AML-193 (cell line): Measurements from ENCODE around the gene FGF12.
A peak's percentile ranks its signal among the peaks of the same experiment; 100 is the strongest.
"Not testable (repeated sequence)": the region's sequence is repeated elsewhere in the genome, so short reads cannot be mapped to it uniquely, and the experiment has no call there.

Source experiments
- DNase-seq, 2 experiments: peaks; one replicate each; lab custom pipeline; 2025; lab: John Stamatoyannopoulos, UW

Gene FGF12

DNA sequence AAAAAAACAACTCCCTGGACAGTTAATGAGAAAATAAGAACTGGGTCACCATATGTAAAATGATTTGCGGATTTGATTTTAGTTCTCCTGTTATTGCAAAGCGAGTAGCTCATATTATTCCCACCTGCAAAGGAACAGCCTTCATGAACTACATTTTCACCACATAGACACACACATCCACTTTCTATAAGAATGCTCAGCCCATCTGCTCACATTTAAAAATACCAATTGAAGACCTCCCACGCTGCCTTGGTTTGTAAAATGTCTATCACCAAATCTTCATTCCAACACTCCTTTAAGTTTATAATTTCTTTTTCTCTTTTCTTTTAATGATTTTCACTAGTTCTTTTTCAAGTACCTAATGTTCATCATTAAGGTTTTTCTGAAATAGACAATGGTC is 148.6 kb downstream of the FGF12 start:
- no peak for DNase-seq

- DNase-seq: no peak
Observed at GRCh38 chr3:192577811-192578210, 149.5 kb downstream of the FGF12 start.

- DNase-seq: no peak
Observed at GRCh38 chr3:192577271-192577670, 150.1 kb downstream of the FGF12 start.

GRCh38 chr3:192576704-192577103 is 150.6 kb downstream of the FGF12 start:
- DNase-seq: not testable (repeated sequence)

DNA sequence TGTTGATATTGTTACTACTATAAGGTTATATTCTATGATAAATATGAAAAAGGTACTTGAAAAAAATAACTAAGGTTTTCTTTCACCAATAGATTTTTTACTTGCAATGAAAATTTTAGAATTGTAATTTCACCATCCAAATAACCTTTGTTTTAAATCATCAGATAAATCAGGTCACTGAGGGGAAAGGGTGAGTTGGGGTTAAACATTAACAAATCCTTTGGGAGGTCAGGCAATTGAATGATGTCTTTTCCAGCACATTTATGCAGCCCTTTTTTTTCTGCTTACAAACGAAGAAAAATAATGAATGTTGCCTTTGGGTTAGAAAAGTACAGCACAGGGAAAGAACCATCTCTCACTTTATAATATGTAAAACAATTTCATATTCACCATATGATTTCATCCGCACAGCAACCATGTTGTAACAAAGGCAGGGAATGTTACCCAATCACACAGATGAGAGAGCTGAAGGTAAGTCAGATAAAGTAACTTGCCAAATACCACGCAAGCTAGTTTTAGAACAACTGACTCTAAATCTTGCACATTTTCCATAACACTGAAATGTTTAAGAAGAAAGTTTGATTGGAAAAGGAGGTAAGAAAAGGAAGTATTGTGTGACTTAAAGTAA is 151.3 kb downstream of the FGF12 start:
- no peak for DNase-seq

GRCh38 chr3:192573240-192573639 is 154.1 kb downstream of the FGF12 start:
- DNase-seq: no peak

DNA sequence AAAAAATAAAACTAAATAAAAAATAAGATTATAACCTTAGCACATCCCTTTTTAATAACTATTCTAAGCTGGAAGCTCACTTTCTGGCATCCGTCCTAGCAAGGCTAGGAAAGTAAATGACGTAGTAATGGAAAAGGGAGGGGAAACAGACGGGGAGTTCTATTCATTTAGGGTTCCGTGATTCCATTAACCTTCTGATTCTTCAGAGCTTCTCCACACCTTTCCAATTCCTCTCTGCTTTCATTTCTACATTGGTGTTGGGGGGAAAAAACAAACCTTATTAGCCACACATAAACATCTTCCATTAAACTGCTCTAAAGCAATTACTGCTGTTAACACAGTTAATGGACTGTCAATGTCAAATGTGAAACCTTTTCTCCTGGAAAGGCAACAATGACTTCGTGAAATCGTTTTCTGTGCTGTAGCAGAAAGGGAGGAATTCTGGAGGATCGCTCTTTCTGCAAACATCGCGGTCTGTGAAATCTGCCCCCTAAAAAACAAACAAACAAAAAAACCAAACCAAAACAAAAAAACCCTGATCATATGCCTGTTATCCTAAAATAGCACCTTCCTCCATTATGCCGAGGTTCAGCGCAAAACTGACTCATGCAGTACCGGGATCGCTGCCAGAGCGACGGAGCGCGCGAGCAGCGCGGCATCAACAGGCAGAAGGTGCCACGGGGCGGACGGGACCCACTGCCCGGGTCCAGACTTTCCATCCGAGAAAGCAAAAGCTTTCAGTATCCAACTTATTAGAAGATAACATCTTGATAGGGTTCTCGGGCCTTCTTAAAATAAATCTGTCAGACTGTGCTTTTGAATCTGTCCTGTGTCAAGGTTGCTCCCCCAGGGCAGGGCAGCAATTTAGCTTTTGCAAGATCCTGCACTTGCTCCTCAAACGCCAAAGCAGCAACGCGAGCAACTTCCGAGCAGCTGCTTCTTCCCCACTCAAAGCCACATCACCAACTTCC is 156.2 kb downstream of the FGF12 start:
- no peak for DNase-seq

DNA sequence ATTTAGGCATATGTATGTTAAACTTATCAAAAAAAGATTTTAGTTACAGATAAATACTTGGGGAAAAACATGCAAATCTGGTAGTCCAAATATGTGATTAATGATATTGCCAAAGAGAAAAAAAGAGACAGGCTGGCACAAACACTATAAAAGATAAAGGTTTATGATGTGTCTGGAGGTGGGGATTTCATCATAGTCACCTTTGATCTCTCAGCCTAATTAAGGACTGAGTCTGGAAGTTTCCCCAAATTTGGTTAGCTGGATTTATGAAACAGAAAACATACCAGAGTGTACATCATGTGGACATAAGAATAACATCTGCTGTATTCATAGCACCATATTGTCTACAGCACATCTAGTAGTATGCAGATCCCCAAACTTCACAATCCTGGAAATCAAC is 157.0 kb downstream of the FGF12 start:
- DNase-seq: no peak

- peak; percentile 55 to 65 for DNase-seq
Observed at GRCh38 chr3:192566706-192567290, 160.5 kb downstream of the FGF12 start.

- no peak for DNase-seq
Observed at GRCh38 chr3:192564611-192565010, 162.7 kb downstream of the FGF12 start.

DNA sequence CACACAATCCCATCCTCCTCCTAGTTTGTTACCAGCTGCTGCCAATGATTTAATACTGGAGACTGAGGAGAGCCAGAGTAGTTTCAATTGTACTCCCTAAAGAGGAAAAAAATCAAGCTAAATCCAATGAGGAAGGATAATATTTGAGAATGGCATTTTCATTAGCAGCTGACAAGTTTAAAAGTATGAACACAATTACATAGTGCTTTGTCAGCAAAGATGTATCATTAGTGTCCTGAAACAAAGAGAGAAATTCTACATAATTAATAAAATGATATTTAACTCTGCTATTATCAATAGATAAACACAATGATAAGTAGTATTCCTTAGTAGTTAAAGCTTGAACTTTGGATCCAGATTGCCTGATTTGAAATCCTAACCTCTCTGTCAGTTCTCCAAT is 163.9 kb downstream of the FGF12 start:
- DNase-seq: no peak

DNA sequence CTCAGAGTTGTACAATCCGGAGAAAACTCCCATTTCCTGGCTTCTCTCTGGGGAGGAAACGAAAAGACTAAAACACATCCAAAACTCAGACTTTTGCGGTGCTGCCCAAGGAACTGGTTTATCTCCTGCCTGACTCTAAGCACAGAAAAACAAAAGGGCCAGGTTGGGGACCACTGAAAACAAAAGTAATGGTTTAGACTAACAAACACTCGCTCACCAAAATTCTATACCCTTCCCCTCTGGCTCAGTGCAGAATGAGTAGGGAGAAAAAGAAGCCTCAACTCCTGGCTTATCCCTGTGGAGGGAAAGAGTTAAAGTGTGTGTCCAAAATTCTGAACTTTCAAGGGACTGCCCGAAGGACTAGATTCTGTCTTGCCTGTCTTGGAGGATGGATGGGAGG is 173.6 kb downstream of the FGF12 start:
- no peak for DNase-seq

GRCh38 chr3:192550356-192550755 is 177.0 kb downstream of the FGF12 start:
- no peak for DNase-seq

- DNase-seq: no peak
Observed at GRCh38 chr3:192545333-192545732, 182.0 kb downstream of the FGF12 start.

- no peak for DNase-seq
Observed at GRCh38 chr3:192543163-192543562, 184.2 kb downstream of the FGF12 start.

GRCh38 chr3:192516820-192517219 is 210.5 kb downstream of the FGF12 start:
- no peak for DNase-seq

- no peak for DNase-seq
Observed at GRCh38 chr3:192515664-192516045, 211.7 kb downstream of the FGF12 start.

DNA sequence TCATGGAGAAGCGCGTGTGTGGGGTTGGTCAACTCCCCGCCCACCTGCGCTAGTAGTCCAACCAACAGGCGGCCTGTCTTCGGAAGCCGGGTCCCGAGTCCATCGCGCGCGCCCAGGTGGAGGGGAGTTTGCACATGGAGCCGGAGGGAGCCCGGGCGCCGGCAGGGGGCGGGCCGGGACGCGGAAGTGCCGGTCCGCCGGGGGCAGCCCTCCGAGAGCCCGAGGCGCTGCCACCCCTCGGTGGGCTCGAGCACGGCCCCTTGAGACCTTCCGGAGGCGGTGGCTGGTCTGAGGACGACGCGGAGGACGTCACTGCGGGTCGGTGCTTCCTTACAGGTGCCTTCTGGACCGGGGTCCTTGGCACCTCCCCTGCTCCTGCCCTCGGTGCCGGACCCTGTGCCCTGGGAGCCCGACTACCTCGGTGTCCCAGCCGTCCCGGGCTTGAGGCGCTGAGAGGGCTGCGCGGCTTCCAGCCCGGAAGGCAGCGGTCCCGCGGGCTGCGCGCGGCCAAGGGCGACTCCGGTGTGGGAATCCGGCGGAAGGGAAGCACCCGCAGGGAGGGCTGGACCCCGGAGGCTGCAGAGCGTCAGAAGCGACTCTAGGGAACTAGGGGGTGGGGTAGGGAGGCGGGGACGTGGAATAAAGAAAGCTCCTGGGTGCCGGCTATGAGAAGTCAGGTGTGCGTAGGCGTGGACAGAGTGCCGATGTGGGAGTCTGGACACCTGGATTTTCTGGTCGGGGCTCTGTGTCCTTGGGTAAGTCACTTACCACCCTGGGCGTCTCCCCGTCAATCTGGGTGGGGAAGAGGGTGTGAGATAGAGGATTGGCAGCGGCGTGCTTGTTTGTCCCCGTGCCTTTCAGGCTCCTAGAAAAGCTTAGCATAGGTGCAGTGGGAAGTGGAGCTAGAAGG is 212.3 kb downstream of the FGF12 start:
- DNase-seq: no peak

- no peak for DNase-seq
Observed at GRCh38 chr3:192514081-192514753, 213.1 kb downstream of the FGF12 start.

DNA sequence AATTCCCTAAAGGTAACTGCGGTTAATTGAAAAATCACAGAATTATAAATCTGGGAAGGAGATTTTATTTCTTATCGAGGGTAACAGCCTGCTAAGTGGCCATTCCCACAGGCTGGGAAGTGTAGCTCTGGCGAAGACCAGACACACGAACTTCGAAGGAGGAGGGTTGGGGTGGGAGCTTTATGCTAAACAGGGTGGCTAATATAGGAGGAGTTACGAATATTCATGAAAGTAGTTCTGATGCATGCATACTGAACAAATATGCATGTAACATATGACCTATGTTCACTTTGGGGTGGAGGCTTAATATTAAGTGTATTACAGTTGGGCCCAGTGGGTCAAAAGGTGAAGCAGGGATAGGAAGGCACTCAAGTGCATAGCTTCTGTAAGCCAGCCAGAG is 221.6 kb downstream of the FGF12 start:
- no peak for DNase-seq

GRCh38 chr3:192501401-192501800 is 225.9 kb downstream of the FGF12 start:
- DNase-seq: no peak
